SK-N-SH treated with all-trans-retinoic acid at 6 μM for 48 hours (cell line): ENCODE measurements around the gene KLHL25.

ENCODE experiments used
- BACH2 ChIP-seq: fragments of 250-450 bp; sonication (Bioruptor Pico); IDR thresholded peaks from 2 replicates; pipeline ENCODE4 v1.9.0; 2021; ENCODE audit warnings: mild to moderate bottlenecking, borderline replicate concordance
- ESRRG ChIP-seq: fragments of 250-450 bp; sonication (Bioruptor Pico); IDR thresholded peaks from 2 replicates; pipeline ENCODE4 v1.6.1; 2021; ENCODE audit warnings: mild to moderate bottlenecking
- GLIS3 ChIP-seq: fragments of 250-450 bp; sonication (Bioruptor Pico); IDR thresholded peaks from 2 replicates; pipeline ENCODE4 v1.5.0; 2020; ENCODE audit warnings: mild to moderate bottlenecking, moderate library complexity
- RARB ChIP-seq: fragments of 250-450 bp; sonication (Bioruptor Pico); IDR thresholded peaks from 2 replicates; pipeline ENCODE4 v1.8.0; 2021; ENCODE audit warnings: mild to moderate bottlenecking, moderate library complexity
- SNAI2 ChIP-seq: fragments of 250-450 bp; sonication (Bioruptor Pico); IDR thresholded peaks from 2 replicates; pipeline ENCODE4 v1.5.0; 2020; ENCODE audit warnings: mild to moderate bottlenecking, moderate library complexity
- TOX ChIP-seq: fragments of 250-450 bp; sonication (Bioruptor Pico); IDR thresholded peaks from 2 replicates; pipeline ENCODE4 v1.8.0; 2021; ENCODE audit warnings: mild to moderate bottlenecking, moderate library complexity, borderline replicate concordance
- ZFP3 ChIP-seq: fragments of 250-450 bp; sonication (Bioruptor Pico); IDR thresholded peaks from 2 replicates; pipeline ENCODE4 v1.5.0; 2020; ENCODE audit warnings: mild to moderate bottlenecking, moderate library complexity
- ZNF70 ChIP-seq: fragments of 450-650 bp; formaldehyde crosslinking; IDR thresholded peaks from 2 replicates; pipeline ENCODE4 v1.5.0; 2020; ENCODE audit warnings: mild to moderate bottlenecking, moderate library complexity
- ZNF8 ChIP-seq: fragments of 450-650 bp; formaldehyde crosslinking; IDR thresholded peaks from 2 replicates; pipeline ENCODE4 v1.5.0; 2020; ENCODE audit warnings: mild to moderate bottlenecking, moderate library complexity
- TF ChIP-seq, protein P1 (sequence below): fragments of 250-450 bp; sonication (Bioruptor Pico); IDR thresholded peaks from 2 replicates; pipeline ENCODE4 v1.5.1; 2021; ENCODE audit warnings: mild to moderate bottlenecking, moderate library complexity
- TF ChIP-seq, protein P2 (sequence below): fragments of 250-450 bp; sonication (Bioruptor Pico); IDR thresholded peaks from 2 replicates; pipeline ENCODE4 v1.8.0; 2020; ENCODE audit warnings: mild to moderate bottlenecking, moderate library complexity, borderline replicate concordance
- TF ChIP-seq, protein P3 (sequence below): fragments of 250-450 bp; sonication (Bioruptor Pico); IDR thresholded peaks from 2 replicates; pipeline ENCODE4 v1.8.0; 2021; ENCODE audit warnings: low read depth, mild to moderate bottlenecking, moderate library complexity, borderline replicate concordance

DNA sequence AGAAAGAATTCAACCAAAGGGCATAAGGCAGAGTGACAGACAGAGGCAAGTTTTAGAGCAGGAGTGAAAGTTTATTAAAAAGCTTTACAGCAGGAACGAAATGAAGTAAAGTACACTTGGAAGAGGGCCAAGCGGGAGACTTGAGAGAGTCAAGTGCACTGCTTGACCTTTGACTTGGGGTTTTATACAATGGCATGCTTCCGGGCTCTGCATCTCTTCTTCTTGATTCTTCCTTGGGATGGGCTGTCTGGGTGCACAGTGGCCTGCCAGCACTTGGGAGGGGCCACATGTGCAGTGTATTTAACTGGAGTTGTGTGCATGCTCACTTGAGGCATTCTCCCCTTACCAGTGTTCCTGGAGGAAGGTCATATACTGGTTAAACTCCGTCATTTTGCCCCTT lies 30.4 kb upstream of the KLHL25 start:
- TF ChIP-seq SNAI2 = no peak
- TF ChIP-seq ZNF70 (CRISPR knock-in tag) = no peak
- no peak for TF ChIP-seq ZFP3 (CRISPR knock-in tag)
- TF ChIP-seq, protein P1, sequence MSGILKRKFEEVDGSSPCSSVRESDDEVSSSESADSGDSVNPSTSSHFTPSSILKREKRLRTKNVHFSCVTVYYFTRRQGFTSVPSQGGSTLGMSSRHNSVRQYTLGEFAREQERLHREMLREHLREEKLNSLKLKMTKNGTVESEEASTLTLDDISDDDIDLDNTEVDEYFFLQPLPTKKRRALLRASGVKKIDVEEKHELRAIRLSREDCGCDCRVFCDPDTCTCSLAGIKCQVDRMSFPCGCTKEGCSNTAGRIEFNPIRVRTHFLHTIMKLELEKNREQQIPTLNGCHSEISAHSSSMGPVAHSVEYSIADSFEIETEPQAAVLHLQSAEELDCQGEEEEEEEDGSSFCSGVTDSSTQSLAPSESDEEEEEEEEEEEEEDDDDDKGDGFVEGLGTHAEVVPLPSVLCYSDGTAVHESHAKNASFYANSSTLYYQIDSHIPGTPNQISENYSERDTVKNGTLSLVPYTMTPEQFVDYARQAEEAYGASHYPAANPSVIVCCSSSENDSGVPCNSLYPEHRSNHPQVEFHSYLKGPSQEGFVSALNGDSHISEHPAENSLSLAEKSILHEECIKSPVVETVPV (CRISPR knock-in tag) = no peak
- TF ChIP-seq, protein P2, sequence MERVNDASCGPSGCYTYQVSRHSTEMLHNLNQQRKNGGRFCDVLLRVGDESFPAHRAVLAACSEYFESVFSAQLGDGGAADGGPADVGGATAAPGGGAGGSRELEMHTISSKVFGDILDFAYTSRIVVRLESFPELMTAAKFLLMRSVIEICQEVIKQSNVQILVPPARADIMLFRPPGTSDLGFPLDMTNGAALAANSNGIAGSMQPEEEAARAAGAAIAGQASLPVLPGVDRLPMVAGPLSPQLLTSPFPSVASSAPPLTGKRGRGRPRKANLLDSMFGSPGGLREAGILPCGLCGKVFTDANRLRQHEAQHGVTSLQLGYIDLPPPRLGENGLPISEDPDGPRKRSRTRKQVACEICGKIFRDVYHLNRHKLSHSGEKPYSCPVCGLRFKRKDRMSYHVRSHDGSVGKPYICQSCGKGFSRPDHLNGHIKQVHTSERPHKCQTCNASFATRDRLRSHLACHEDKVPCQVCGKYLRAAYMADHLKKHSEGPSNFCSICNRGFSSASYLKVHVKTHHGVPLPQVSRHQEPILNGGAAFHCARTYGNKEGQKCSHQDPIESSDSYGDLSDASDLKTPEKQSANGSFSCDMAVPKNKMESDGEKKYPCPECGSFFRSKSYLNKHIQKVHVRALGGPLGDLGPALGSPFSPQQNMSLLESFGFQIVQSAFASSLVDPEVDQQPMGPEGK (CRISPR knock-in tag) = no peak
- TF ChIP-seq, protein P3, sequence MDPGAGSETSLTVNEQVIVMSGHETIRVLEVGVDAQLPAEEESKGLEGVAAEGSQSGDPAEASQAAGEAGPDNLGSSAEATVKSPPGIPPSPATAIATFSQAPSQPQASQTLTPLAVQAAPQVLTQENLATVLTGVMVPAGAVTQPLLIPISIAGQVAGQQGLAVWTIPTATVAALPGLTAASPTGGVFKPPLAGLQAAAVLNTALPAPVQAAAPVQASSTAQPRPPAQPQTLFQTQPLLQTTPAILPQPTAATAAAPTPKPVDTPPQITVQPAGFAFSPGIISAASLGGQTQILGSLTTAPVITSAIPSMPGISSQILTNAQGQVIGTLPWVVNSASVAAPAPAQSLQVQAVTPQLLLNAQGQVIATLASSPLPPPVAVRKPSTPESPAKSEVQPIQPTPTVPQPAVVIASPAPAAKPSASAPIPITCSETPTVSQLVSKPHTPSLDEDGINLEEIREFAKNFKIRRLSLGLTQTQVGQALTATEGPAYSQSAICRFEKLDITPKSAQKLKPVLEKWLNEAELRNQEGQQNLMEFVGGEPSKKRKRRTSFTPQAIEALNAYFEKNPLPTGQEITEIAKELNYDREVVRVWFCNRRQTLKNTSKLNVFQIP (CRISPR knock-in tag) = no peak
- TF ChIP-seq ESRRG (CRISPR knock-in tag) = no peak
- no peak for TF ChIP-seq TOX (CRISPR knock-in tag)
- TF ChIP-seq ZNF8 (CRISPR knock-in tag) = no peak
- TF ChIP-seq RARB (CRISPR knock-in tag) = no peak
- no peak for TF ChIP-seq BACH2 (CRISPR knock-in tag)
- TF ChIP-seq GLIS3 (CRISPR knock-in tag) = no peak
